HG02943 (cell line): Measurements from ENCODE around the gene TBCA.

Source experiments
- ATAC-seq: cut with Tn5 transposase; IDR thresholded peaks from one replicate; pipeline ENCODE4 v1.9.1; 2021; ENCODE audit warnings: mild to moderate bottlenecking, low read depth, moderate library complexity; ENCODE audit not compliant: unreplicated experiment

TBCA gene

GRCh38 chr5:77775790-77776553, at the start of gene TBCA:
Gene TBCA (minus strand): TSS chr5:77776339. CDS start chr5:77776257, 82 bp downstream.
- ATAC-seq = peak; percentile 85

- no peak for ATAC-seq
Measured at GRCh38 chr5:77824981-77825380, 48.8 kb upstream of the TBCA start.

- no peak for ATAC-seq
Measured at GRCh38 chr5:77816686-77817085, 40.5 kb upstream of the TBCA start.

GRCh38 chr5:77812926-77813589, 36.9 kb upstream of the TBCA start:
- no peak for ATAC-seq

- ATAC-seq = no peak
Measured at GRCh38 chr5:77806213-77806843, 30.2 kb upstream of the TBCA start.

GRCh38 chr5:77798456-77798855, 22.3 kb upstream of the TBCA start:
- no peak for ATAC-seq

- no peak for ATAC-seq
Measured at GRCh38 chr5:77797136-77797535, 21.0 kb upstream of the TBCA start.

GRCh38 chr5:77795846-77796245, 19.7 kb upstream of the TBCA start:
- ATAC-seq = no peak

GRCh38 chr5:77795268-77795667, 19.1 kb upstream of the TBCA start:
- ATAC-seq = no peak

GRCh38 chr5:77791926-77792325, 15.8 kb upstream of the TBCA start:
- no peak for ATAC-seq

- ATAC-seq = no peak
Measured at GRCh38 chr5:77791356-77791755, 15.2 kb upstream of the TBCA start.

- ATAC-seq = no peak
Measured at GRCh38 chr5:77785229-77785628, 9.1 kb upstream of the TBCA start.

- no peak for ATAC-seq
Measured at GRCh38 chr5:77784735-77785134, 8.6 kb upstream of the TBCA start.

GRCh38 chr5:77781076-77781475, 4.9 kb upstream of the TBCA start:
- ATAC-seq = no peak

- ATAC-seq = no peak
Measured at GRCh38 chr5:77778881-77779438, 2.8 kb upstream of the TBCA start.

- no peak for ATAC-seq
Measured at GRCh38 chr5:77778398-77778797, 2.3 kb upstream of the TBCA start.

GRCh38 chr5:77777911-77778310, 1.8 kb upstream of the TBCA start:
- ATAC-seq = no peak

- ATAC-seq = no peak
Measured at GRCh38 chr5:77777281-77777892, 1.2 kb upstream of the TBCA start.

GRCh38 chr5:77776554-77777206, 541 bp upstream of the TBCA start:
- ATAC-seq = no peak
